ENCODE results near the gene RNASE13.

GRCh38 chr14:21024585-21025370, 9.8 kb downstream of the RNASE13 start, which contains the start of gene NDRG2:
- TF ChIP-seq POLR2AphosphoS5 (IDR thresholded peaks at IDR 0.05; ENCODE audit: borderline replicate concordance, low read depth, low read length) (no peak; the same call in 1 of the 2 replicates), EZH2 (IDR thresholded peaks at IDR 0.05) (no peak)

Data from SK-N-MC (cell line).